ENCODE measurements around the gene XIRP1.

XIRP1 gene

DNA sequence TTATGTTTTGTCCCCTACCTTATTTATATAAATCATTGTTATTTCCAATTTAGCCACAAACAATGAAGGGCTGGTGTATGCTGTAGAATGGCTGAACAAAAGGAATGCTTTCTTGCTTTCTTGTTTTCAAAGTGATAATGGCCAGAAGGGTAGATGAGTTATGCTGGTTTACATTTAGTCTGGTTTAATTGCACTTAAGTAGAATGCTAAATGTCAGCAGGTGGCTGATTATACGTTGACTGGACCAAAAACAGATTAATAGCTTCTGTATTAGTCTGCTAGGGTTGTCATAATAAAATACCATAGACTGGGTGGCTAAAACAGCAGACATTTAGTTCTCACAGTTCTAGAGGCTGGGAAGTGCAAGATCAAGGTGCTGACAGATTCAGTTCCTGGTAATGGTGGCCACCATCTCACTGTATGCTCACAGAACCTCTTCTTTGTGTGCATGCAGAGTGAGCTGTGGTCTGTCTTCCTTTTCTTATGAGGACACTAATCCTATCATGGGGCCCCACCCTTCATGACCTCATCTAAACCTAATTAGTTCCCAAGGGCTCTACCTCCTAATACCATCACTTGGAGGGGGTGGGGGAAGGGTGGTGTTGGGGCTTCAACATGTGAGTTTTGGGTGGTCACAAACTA is 17.1 kb upstream of the XIRP1 start:
- no peaks in the 10 kb centered on the region for H3K79me2 ChIP-seq (ENCODE audit: low read length)
- TF ChIP-seq, protein P1, sequence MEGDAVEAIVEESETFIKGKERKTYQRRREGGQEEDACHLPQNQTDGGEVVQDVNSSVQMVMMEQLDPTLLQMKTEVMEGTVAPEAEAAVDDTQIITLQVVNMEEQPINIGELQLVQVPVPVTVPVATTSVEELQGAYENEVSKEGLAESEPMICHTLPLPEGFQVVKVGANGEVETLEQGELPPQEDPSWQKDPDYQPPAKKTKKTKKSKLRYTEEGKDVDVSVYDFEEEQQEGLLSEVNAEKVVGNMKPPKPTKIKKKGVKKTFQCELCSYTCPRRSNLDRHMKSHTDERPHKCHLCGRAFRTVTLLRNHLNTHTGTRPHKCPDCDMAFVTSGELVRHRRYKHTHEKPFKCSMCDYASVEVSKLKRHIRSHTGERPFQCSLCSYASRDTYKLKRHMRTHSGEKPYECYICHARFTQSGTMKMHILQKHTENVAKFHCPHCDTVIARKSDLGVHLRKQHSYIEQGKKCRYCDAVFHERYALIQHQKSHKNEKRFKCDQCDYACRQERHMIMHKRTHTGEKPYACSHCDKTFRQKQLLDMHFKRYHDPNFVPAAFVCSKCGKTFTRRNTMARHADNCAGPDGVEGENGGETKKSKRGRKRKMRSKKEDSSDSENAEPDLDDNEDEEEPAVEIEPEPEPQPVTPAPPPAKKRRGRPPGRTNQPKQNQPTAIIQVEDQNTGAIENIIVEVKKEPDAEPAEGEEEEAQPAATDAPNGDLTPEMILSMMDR (IDR thresholded peaks at IDR 0.05; ENCODE audit: low read depth, low read length): no peak
- TF ChIP-seq EZH2phosphoT487 (IDR thresholded peaks at IDR 0.05; ENCODE audit: low read depth): no peak
- H3K4me3 ChIP-seq (ENCODE audit: low read length): no peak overlapping the region
- H3K4me1 ChIP-seq (ENCODE audit: low read length): peaks cover 50% of the 10 kb centered on the region
- H2AFZ ChIP-seq (ENCODE audit: low read depth, low read length): no peak overlapping the region
- peak overlapping the region; percentile 50; the same call in 1 of the 2 replicates for H3K4me2 ChIP-seq (ENCODE audit: low read length)
- peak overlapping the region; percentile 41; the same call in 1 of the 2 replicates for H3K27ac ChIP-seq (ENCODE audit: low read length)
- H3K36me3 ChIP-seq (replicated peaks; ENCODE audit: low read depth, low read length): no peaks in the 10 kb centered on the region
- peaks cover 3% of the 10 kb centered on the region; the same call in 1 of the 2 replicates for H3K9me3 ChIP-seq (ENCODE audit: insufficient read depth, low read length)
- no peak overlapping the region for H3K9ac ChIP-seq (ENCODE audit: low read length)
- H4K20me1 ChIP-seq (ENCODE audit: insufficient read depth, low read length): no peaks in the 10 kb centered on the region
- H3K27me3 ChIP-seq (ENCODE audit: low read depth, low read length): peaks cover 7% of the 10 kb centered on the region; the same call in 1 of the 2 replicates

DNA sequence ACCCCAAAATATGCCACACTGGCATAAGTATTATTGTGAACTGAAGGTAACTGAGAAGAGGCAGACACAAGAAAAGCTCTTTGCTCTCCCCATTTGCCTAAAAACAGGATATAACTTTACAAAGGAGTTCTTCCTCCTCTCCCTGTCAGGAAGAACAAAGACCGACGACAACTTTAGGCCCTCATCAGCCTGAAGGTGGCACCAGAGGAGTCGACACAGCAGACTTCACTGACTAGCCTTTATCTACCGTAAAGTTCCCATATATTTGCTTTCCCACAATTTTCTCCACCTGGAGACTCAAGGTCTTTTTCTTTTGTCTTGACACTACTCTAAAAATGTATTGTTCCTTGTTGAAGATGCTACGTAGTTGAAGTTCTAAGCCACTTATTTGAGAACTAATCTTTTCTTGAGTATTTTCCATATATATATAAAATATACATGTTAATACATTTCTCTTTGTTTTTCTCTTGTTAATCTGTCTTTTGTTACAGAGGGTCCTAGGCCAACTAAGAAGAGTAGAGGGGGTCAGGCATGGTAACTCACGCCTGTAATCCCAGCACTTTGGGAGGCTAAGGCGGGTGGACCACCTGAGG is 16.2 kb upstream of the XIRP1 start:
- Histone ChIP-seq H3K27ac (ENCODE audit: low read length) (no peak overlapping the region), H2AFZ (ENCODE audit: low read depth, low read length) (no peak overlapping the region), H3K79me2 (ENCODE audit: low read length) (no peaks in the 10 kb centered on the region), H3K4me3 (ENCODE audit: low read length) (no peak overlapping the region), H4K20me1 (ENCODE audit: insufficient read depth, low read length) (no peaks in the 10 kb centered on the region), H3K4me1 (ENCODE audit: low read length) (peaks cover 50% of the 10 kb centered on the region), H3K9me3 (ENCODE audit: insufficient read depth, low read length) (peaks cover 3% of the 10 kb centered on the region; the same call in 1 of the 2 replicates), H3K9ac (ENCODE audit: low read length) (no peak overlapping the region), H3K27me3 (ENCODE audit: low read depth, low read length) (peaks cover 11% of the 10 kb centered on the region), H3K4me2 (ENCODE audit: low read length) (no peak overlapping the region; the same call in 1 of the 2 replicates), H3K36me3 (replicated peaks; ENCODE audit: low read depth, low read length) (no peaks in the 10 kb centered on the region)
- TF ChIP-seq, protein P1 (IDR thresholded peaks at IDR 0.05; ENCODE audit: low read depth, low read length): peak; percentile 96
- no peak for TF ChIP-seq EZH2phosphoT487 (IDR thresholded peaks at IDR 0.05; ENCODE audit: low read depth)

DNA sequence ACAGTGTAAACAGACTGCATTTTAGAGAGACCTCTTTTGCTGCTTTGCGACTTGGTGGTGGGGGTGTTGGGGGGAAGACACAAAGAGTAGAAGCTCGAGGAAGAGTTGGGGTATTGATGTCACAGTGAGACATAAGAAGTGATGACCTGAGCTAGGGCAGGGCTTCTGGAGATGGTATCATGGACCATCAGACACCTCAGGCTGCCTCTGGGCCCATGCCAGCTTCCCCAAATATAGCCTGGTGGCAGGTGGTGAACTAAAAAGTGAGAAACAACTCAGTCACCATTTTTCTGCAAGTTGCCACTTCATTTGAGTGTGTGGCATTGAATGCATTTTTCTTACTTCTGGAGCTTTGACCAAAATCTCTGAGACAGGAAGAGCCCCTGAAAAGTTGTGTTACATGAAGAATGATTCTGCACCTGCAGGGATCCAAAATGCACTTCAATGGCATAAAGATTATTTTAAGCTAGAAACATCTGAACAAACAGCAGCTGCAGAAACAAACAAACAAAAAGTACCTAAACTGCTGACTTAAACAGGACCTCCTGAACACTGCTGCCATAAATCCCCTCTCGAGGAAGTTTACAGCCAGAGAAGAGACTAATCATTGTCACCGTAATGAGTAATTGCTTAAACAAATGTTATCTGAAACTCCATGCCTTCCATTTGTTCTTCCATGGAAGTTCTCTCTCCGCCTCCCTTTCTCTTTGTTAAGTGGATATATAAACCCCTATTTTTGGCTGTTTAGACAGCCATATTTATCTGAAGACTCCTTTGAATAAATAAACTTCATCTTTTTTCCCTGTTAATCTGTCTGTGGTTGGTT is 15.2 kb upstream of the XIRP1 start:
- H3K4me3 ChIP-seq (ENCODE audit: low read length): no peak overlapping the region
- no peaks in the 10 kb centered on the region for H3K36me3 ChIP-seq (replicated peaks; ENCODE audit: low read depth, low read length)
- H3K9ac ChIP-seq (ENCODE audit: low read length): no peak overlapping the region
- no peaks in the 10 kb centered on the region for H4K20me1 ChIP-seq (ENCODE audit: insufficient read depth, low read length)
- H3K79me2 ChIP-seq (ENCODE audit: low read length): no peaks in the 10 kb centered on the region
- H3K4me2 ChIP-seq (ENCODE audit: low read length): no peak overlapping the region
- H2AFZ ChIP-seq (ENCODE audit: low read depth, low read length): no peak overlapping the region
- TF ChIP-seq, protein P1 (IDR thresholded peaks at IDR 0.05; ENCODE audit: low read depth, low read length): no peak
- no peak for TF ChIP-seq EZH2phosphoT487 (IDR thresholded peaks at IDR 0.05; ENCODE audit: low read depth)
- H3K9me3 ChIP-seq (ENCODE audit: insufficient read depth, low read length): peaks cover 3% of the 10 kb centered on the region; the same call in 1 of the 2 replicates
- peaks cover 20% of the 10 kb centered on the region for H3K27me3 ChIP-seq (ENCODE audit: low read depth, low read length)
- no peak overlapping the region for H3K27ac ChIP-seq (ENCODE audit: low read length)
- peaks cover 46% of the 10 kb centered on the region for H3K4me1 ChIP-seq (ENCODE audit: low read length)

Measured in OCI-LY3 (cell line).